Pons (tissue), 1 donor: ENCODE results near the gene COL11A2.
"Not testable (repeated sequence)": the region's sequence is repeated elsewhere in the genome, so short reads cannot be mapped to it uniquely, and the experiment has no call there.

Experiments used
- DNase-seq: peaks from one replicate; pipeline ENCODE4 v3.0.0-alpha.2; 2016; ENCODE audit warnings: low spot score

The COL11A2 gene

DNA sequence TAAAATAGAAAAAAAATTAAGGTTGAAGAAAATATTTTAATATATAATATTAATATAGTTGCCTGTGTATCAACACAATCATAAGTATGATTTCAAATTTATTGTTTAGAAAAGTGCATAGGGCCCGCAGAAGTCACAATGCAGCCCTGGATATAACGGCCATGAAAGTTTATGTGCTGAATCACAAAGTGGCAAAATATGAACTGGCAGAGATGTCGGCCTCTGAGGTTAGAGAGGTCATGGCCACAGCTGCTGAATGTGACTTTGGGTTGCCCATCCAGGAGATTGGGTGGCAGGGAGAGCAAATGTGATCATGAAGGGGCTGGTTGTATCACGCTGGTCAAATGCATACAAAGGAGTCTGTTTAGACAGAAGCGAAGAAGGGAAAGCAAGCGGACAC is 35.7 kb downstream of the COL11A2 start:
- no peak for DNase-seq

DNA sequence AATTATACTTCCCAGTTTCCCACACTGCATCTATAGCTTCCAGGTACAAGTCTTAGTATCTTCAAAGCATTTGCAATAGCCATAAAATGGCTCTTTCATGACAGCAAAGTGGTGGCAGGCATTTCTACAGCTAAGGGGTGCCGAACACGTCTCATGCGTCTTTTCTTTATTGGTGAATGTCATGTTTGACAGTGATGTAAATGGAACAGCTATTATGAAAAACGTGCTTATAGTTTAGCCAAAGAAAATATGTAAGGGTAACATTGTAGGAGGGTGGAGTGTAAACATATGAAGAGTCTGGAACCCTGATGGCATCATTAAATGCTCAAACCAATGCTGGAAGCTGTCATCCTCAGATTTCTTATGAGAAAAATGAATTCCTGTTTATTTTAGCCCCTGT is 37.9 kb downstream of the COL11A2 start:
- DNase-seq, result no peak

DNA sequence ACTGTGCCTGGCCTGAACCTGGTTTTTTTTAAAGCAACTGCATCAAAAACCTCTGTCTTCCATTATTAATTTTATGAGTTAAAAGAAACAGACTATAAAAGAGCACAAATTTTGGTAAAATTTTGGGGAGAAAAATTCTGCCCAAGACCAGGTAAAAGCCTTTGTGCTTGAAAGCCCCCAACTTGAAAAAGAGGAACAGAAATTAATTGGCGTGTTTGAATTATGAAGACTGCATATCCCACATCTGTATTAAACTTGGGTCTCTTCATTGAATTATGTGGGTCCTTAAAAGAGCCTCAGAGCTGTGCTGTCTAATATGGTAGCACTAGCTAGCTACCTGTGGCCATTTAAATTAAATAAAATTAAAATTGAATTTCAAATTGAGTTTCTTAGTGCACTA is 41.2 kb downstream of the COL11A2 start:
- DNase-seq, result no peak

DNA sequence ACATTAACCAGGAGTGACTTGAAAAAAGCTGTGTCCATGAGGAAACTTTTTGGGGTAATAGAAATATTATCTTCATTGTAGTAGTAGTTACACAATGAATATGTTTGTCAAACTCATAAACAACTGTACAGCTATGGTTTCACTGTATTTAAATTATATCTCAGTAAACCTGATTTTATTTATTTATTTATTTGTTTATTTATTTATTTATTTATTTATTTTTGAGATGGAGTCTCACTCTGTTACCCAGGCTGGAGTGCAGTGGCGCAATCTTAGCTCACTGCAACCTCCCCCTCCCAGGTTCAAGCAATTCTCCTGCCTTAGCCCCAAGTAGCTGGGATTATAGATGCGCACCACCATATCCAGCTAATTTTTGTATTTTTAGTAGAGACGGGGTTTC is 41.7 kb downstream of the COL11A2 start:
- DNase-seq, result not testable (repeated sequence)

DNA sequence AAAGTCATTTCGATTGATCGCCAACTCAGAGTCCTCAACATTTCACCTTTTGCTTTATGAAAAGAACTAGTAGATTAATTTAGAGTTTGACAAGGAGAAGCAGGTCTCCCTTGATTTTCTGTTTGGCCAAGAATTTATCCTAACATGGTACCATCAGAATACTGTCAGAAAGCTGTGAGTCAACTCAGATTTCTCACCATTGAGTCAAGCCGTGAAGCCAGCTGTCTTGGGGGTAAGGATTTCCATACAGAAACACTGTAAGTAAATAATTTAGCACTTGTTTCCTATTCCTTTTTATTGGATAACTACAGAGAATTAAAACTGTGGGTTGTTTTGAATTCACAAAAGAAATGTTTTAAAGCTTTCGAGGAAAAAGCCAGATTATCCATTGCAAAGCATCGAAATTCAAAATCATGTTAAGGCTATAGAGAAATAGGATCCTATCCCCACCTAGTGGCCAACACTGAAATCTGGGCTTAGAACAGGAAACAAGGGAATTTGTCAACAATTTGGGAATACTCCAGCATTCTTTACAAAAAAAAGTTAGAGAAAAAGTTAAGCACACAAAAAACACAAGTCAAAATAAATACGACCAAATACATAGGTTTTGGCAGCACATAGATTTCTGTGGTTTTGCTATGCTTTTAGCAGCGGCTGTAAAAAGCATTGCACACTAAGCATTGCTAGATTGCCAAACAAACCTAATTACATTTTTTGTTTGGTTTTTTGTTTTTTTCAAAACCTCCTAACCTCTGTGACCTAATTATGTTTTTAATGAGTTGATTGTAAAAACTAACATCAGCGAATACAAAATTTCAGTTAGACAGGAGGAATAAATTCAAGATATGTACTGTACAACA is 44.2 kb downstream of the COL11A2 start:
- peak; percentile 76 for DNase-seq

DNA sequence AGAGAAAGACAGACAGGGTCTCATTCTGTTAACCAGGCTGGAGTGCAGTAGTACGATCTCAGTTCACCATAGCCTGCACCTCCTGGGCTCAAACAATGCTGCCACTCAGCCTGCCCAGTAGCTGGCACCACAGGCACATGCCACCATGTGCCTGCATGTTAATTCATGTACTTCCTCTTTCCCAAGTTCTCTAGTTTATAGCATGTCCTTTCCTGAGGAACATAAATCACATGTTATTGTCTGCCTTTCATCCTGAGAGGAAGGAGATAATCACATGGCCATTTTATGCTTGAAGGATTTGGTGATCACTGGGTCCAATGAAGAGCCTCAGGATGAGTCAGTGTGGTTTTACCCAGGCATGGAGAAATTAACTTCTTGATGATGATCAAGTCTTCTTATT is 47.9 kb downstream of the COL11A2 start:
- DNase-seq, result peak; percentile 82

DNA sequence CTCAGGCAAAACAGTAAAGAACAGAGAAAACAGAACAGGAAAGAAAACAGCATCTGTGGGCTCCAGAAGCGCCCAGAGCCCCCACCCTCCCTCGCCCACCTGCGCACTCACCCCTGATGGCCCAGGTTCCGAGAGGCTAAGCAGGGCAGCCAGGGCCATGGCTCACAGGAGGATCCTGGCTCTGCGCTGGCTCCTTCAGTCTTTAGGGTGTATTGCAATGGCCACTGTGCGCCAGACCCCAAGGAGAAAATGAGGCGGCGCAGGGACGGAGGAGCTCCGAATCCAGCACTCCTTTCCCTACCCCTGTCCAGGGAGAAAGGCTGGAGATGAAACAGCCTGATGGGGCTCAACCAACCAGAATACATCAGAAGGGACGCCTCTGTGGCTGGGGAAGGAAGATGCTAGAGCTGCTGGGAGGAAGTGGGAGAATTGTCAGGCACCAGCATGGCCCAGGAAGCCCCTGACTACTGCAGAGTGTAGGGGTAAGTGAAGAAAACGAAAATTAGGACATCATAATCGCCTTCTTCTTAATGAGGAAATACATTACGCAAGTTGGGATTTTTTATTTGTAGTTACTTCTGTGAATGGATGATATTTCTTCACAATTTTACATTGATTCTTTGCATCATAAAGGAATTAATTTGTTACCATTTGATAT is 49.0 kb downstream of the COL11A2 start:
- DNase-seq, result no peak

DNA sequence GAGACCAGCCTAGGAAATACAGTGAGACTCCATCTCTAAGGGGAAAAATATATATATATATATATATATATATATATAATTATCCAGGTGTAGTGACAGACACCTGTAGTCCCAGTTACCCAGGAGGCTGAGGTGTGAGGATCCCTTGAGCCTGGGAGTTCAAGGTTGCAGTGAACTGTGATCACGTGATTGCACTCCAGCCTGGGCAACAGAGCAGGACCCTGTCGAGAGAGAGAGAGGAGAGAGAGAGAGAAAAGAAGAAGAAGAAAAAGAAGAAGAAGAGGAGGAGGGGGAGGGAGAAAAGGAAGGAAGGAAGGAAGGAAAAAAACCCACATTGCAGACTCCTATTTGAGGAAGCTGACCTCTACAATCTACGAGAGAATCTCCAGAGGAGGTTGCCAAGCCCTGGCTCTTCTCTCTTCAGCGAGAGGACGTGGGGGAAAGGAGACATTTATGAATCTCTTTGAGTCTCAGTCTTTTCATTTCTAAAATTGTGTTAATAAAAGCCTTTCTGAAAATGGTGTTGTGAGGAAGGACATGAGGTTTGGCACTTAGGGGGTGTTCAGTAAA is 49.7 kb downstream of the COL11A2 start:
- DNase-seq, result no peak

DNA sequence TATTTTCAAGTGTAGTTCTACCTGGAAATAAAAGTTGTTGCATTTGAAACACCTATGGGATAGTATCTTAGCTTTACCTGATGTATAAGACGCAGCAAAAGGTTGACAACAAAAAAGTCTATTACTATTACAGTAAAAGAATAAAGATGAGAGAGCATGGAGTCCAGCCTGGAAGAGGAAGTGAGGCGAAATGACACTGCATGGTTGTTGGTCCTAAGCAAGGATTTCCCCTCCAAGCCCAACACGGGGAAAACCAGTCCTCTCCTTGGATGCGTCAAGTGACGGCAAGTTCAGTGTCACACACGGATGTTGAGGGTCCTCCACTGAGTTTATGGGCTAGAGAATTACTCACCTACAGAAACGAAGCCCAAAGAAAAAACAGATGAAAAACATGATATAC is 51.7 kb downstream of the COL11A2 start:
- DNase-seq, result no peak

DNA sequence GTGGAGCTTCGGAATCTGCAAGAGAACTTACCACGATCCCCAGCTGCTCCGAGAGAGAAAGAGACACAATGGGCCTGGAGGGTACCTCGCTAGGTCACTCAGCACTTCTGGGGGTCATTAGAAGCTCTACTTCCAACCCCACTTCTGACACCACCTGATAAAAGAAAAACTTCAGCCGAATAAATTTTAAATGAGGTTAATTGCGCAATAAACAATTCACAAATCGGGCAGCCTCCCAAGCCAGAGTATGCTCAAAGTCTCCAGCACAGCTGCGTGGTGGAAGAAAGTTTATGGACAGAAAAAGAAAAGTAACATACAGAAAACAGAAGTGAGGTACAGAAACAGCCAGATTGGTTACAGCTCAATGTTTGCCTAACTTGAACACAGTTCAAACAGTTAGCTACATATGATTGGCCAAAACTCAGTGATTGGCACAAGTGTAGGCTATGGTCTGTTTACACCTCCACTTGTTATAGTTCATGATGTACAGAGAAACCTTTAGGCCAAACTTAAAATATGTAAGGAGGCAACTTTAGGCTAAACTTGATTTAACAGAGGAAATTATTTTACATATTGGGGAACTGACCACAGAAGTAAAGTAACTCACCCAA is 52.6 kb downstream of the COL11A2 start:
- DNase-seq, result no peak

DNA sequence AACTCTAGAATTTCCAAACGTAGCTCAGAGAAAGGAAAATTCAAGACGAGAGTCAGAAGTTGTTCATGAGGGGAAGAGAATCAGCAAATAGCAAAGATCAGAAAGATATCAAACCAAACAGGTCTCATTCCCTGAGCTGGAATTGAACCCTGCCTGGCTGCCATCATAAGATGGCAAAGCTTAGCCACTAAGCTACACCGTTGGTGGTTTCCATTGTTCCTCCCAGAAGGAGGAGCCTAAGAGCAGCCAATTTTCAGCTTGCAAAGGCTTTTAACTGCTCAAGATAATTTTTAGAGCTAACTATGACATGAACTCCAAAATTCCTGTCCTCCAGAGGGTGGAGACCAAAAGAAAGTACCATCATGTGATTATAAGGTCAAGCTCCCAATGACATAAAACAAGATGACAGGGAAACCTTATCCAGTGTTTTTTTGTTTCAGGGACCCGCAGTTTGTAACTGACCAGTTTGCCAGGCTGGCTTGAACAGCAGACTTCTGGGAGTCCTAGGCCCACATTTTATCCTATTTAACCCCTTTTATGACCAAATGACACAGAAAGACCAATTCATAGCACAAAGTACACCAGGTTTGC is 55.9 kb downstream of the COL11A2 start:
- no peak for DNase-seq

DNA sequence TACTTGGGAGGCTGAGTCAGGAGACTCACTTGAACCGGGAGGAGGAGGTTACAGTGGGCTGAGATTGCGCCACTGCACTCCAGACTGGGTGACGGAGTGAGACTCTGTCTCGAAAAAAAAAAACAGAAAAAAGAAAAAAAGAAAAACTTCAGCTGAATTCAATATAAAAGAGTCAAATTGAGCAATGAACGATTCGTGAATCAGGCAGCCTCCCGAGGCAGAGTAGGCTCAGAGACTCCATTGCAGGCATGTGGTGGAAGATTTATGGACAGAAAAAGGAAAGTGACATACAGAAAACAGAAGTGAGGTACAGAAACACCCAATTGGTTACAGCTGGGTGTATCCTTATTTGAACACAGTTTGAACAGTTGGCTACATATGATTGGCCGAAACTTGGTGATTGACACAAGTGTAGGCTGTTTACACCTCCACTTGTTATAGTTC is 60.2 kb downstream of the COL11A2 start:
- no peak for DNase-seq

DNA sequence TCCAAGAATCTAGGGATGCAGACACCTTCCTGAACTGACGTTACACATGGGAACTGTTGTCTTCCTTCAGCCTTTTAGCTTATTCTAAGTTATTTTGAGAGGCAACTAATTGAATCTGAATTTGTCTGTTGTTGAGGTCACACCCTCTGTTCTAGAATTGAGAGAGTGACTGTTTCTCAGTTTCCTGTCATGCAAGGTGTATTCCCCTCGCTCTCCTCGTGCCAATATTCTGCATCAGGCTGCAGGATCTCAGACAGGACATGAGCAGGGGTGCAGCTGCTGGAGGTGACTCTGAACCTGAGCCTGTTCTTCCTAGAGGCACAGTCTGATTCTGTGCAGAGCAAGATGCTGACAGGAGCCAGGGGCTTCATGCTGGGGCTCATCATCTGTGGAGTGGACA is 63.9 kb downstream of the COL11A2 start:
- DNase-seq, result no peak

DNA sequence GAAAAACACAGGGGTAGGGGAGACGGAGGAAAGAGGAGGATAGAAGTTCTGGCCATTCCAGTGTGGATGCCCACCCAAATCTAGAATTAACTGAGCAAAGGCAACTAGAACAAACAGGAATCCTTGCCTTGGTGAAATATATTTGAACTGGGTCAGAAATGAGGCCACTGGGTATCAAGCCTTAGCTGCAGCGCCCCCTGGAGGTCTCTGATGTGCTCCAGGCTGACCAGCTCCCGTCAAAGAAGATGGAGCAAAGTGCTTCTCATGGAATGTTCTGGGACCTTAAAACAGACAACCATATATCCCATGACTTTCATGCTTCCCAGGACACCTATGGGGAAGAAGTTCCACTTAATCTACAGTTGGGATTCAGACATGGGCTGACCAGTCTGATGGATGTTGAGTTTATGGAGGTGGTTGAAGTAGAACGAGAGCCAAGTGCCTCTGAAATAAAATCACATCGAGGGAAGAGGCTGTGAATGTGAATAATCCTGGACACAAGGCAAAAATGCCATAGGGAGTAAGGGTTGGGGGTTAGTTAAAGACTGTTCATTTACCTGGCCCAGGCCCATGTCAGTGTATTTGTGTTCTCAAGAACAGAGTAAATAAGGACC is 66.1 kb downstream of the COL11A2 start:
- DNase-seq, result peak; percentile 46

DNA sequence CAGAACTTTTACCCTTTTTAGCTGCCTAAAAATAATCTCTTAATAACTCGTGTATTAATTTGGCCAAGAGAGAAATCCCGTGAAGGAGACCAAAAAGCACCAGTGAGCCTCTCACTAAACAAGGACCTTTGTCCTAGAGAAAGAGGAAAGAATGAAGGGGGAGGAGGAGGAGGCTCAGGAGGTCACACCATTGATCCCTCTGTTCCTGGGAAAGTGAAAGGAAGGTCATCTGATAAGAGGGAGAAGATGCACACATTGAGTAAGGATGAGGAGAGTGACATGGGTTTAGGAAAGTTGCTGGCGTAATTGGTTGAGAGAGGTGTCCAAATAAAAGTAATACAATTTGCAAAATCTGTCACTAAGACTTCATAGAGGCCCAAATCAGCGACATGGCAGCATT is 67.3 kb downstream of the COL11A2 start:
- DNase-seq, result no peak

DNA sequence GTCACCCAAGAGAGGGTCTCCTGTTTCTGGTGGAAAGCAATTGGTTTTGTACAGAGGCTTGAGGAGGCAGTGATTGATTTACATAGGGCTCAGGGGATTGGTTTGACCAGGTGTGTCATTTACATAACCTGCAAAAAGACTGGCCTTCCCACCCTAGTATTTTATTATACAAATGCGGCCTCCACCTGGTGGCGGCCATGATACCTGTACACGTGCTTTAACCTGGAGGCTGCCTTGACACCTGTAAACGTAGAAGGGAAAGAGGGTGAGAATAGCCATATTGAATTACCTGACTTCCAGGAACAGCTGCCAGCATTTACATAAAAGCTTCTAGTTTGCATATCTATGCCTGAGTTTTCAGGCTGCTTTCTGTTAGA is 67.8 kb downstream of the COL11A2 start:
- DNase-seq, result no peak

DNA sequence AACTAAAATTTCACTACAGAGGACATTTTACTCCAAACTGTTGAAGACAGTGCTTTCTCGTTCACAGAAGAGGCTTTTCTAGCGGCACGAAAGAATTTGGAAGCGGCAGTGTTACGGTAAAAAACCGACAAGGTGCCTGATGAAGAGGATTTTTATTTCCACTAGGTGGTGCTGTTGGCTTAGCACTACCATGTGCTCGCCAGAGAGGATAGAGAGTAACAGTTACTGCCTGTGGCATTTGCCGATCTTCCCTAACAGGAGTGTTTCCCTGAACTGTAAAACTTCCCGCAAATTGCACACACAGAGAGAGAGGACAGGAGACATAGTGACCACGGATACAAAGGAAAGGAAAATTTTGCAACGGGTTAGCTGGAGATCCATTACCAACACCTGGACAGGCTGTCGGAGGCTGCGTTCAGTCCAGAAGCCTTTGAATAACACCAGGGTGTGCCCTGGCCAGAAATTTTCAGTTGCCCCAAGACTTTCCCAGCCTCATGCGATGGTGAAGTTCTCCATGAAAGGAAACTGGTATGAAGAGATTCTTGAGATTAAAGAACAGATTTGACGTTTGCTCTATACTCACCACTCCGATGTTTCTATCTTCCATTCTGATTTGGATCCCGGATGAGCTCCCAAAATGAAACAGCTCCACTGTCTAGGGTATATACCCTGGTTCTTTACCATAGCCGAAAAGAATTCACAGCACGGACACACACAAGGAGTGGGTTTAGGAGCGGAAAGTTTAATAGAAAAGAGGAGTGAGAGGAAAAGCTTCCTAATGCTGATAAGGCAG is 68.3 kb downstream of the COL11A2 start:
- peak; percentile 65 for DNase-seq

DNA sequence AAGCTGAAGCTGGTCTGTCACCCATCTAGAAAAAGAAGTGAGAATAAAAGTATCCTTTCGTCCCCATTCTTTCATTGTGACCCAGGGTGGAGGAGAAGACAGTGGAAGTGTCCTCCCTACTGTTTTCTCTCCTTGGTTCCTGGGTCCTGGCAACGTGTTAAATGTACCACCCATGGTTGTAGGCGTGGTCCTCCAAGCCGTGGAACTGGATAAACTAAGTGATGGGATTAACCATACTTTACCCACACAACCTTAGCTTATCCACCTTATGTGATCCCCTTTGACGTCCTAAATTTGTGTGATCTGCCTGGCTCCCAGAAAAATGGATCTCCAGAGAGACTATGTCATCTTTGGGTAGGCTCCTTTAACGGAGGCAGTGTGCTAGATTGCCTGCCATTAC is 69.1 kb downstream of the COL11A2 start:
- DNase-seq, result no peak

DNA sequence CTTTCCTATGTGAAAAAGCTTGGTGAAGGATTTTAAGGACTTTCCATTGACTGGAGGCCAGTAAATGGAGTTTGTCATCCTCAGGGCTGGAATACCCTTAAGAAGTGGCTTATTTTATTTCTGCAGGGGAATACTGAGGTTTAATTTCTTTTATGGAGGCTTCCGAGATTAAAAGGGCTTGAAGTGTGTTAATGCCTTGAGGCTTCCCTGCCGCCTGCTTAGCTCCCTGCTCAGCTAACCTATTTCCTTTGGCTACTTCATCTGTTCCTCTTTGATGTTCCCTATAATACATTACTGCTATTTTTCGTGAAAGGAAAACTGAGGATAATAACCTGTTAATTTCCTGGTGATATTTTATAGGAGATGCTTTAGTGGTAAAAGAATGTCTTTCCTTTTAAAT is 72.3 kb downstream of the COL11A2 start:
- DNase-seq, result no peak

DNA sequence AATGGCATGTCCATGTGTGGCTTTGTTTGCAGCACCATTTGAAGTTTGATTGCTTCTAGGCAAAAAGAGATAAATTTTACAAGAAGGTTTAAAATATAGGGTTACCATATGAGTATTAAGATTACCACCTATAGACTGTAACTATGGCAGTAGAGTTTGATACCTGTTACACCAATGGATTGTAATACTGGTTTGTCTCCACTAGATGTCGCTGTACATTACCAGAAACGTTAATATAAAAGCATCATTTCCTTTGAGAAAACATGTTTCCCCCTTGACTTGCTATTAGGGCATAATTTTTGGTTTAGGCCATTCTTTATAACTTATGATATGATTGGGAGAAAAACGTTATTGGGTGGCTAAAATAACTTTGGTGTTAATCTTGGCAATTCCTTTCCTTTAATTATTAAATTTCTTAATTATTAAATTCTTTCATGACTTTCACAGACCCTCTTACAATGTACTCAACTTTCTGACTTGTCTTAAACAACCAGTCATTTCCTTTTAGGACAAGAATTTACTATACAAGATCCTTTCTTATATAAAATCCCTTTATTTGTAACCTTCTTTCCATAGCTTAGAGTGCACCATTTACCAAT is 73.6 kb downstream of the COL11A2 start:
- DNase-seq, result peak; percentile 64

DNA sequence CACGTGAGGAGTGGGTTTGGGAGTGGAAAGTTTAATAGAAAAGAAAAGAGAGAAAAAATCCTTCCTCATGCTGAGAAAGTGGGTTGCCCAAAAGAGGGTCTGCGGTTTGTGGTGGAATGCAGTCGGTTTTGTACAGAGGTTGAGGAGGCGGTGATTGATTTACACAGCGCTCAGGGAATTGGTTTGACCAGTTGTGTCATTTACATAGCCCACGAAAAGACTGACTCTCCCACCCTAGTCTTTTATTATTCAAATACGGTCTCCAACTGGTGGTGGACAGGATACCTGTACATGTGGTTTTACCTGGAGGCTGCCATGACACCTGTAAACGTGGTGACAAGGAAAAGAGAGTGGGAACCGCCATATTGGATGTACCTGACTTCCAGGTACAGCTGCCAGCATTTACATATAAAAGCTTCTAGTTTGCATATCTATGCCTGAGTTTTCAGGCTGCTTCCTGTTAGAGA is 74.4 kb downstream of the COL11A2 start:
- no peak for DNase-seq
